ENCODE data around the gene RPL5. TPM values are rescaled to one million over a fixed set of nuclear protein-coding genes. Genes with fewer than 3 reads are reported as not detected.

RPL5 gene
- total and polyA plus RNA-seq, 9 of the 15 experiments (the other 6 are each of a cell fraction or from before 2014, with no cell fraction given) = 1,467 to 4,252 (median 2,454) TPM

DNA sequence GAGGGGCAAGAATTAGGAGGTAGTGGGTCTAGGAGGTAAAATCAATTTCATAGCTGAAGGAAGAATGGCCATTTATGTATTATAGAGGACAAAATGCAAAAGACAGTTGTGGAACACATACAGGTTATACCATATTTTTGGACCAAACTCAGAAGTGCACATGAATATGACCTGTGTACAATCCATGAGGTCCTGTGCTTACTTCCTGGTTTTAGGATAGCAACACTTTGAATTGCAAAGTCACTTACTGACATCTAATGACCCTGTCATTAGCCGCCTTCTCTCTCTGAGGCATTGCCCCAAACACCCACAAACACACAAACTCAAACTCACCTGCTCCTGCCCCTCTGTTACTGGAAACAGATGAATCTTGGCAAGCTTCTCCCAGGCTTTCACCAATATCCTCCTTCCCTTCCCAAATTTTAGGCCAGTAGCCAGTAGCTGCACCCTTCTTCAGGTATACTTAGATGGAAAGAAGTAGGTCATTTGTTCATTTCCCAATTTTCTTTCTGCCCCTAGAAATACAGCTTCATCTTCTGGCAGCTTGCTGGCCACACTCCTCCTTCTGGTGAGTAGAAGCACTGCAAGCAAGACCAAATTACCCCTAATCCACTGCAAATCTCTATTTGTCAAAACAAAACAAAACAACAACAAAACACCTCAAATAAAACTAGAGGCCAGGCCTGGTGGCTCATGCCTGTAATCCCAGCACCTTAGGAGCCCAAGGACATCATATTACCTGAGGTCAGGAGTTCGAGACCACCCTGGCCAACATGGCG is 13.7 kb upstream of the RPL5 start (continued):
- TF ChIP-seq MECOM (CRISPR knock-in tag; IDR thresholded peaks at IDR 0.05) (no peak), TCF7L2 (IDR thresholded peaks at IDR 0.05; ENCODE audit: low read depth, low read length) (no peak), ZSCAN29 (IDR thresholded peaks at IDR 0.05) (no peak), MCM3 (IDR thresholded peaks at IDR 0.05) (no peak), KLF16 (IDR thresholded peaks at IDR 0.05) (peak; percentile 18; the same call in 1 of the 2 replicates), ELF1 (tag; IDR thresholded peaks at IDR 0.05) (0 out of 2 replicates have a peak, but pooled peaks have one; percentile 25), LEF1 (IDR thresholded peaks at IDR 0.05) (no peak), NELFE (IDR thresholded peaks at IDR 0.05; ENCODE audit: insufficient read depth, insufficient read length) (no peak), SMC3 (conservative IDR thresholded peaks at IDR 0.05; ENCODE audit: insufficient read depth, low read depth, low read length) (peak; percentile 68), ZFPM2 (CRISPR knock-in tag; IDR thresholded peaks at IDR 0.05) (no peak), JUN (IDR thresholded peaks at IDR 0.05; ENCODE audit: borderline replicate concordance, low read depth, low read length) (no peak), JUN (CRISPR knock-in tag; IDR thresholded peaks at IDR 0.05; ENCODE audit: borderline replicate concordance) (no peak), FOXK2 (conservative IDR thresholded peaks at IDR 0.05 in 1 of 2, IDR thresholded peaks at IDR 0.05 in 1 of 2; ENCODE audit: low read depth in 2 of 2) (peak in 1 of 2 experiments; percentile 20; a peak in 1 of 4 replicates), ZNF146 (CRISPR knock-in tag; IDR thresholded peaks at IDR 0.05; ENCODE audit: unreplicated experiment) (no peak), SRSF9 (IDR thresholded peaks at IDR 0.05; ENCODE audit: borderline replicate concordance, low read depth, low read length) (no peak), ZNF274 (IDR thresholded peaks at IDR 0.05; ENCODE audit: borderline replicate concordance, low read depth, low read length) (no peak)
- TF ChIP-seq, protein P1, sequence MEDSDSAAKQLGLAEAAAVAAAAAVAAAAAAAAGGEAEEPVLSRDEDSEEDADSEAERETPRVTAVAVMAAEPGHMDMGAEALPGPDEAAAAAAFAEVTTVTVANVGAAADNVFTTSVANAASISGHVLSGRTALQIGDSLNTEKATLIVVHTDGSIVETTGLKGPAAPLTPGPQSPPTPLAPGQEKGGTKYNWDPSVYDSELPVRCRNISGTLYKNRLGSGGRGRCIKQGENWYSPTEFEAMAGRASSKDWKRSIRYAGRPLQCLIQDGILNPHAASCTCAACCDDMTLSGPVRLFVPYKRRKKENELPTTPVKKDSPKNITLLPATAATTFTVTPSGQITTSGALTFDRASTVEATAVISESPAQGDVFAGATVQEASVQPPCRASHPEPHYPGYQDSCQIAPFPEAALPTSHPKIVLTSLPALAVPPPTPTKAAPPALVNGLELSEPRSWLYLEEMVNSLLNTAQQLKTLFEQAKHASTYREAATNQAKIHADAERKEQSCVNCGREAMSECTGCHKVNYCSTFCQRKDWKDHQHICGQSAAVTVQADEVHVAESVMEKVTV (CRISPR knock-in tag; IDR thresholded peaks at IDR 0.05) = 0 out of 2 replicates have a peak, but pooled peaks have one; percentile 22
- TF ChIP-seq, protein P2, sequence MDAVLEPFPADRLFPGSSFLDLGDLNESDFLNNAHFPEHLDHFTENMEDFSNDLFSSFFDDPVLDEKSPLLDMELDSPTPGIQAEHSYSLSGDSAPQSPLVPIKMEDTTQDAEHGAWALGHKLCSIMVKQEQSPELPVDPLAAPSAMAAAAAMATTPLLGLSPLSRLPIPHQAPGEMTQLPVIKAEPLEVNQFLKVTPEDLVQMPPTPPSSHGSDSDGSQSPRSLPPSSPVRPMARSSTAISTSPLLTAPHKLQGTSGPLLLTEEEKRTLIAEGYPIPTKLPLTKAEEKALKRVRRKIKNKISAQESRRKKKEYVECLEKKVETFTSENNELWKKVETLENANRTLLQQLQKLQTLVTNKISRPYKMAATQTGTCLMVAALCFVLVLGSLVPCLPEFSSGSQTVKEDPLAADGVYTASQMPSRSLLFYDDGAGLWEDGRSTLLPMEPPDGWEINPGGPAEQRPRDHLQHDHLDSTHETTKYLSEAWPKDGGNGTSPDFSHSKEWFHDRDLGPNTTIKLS (IDR thresholded peaks at IDR 0.05; ENCODE audit: borderline replicate concordance, low read depth) = no peak
- TF ChIP-seq, protein P3, sequence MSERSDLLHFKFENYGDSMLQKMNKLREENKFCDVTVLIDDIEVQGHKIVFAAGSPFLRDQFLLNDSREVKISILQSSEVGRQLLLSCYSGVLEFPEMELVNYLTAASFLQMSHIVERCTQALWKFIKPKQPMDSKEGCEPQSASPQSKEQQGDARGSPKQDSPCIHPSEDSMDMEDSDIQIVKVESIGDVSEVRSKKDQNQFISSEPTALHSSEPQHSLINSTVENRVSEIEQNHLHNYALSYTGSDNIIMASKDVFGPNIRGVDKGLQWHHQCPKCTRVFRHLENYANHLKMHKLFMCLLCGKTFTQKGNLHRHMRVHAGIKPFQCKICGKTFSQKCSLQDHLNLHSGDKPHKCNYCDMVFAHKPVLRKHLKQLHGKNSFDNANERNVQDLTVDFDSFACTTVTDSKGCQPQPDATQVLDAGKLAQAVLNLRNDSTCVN (CRISPR knock-in tag; IDR thresholded peaks at IDR 0.05) = no peak
- TF ChIP-seq, protein P4, sequence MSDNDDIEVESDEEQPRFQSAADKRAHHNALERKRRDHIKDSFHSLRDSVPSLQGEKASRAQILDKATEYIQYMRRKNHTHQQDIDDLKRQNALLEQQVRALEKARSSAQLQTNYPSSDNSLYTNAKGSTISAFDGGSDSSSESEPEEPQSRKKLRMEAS (CRISPR knock-in tag; IDR thresholded peaks at IDR 0.05) = no peak
- TF ChIP-seq, protein P5, sequence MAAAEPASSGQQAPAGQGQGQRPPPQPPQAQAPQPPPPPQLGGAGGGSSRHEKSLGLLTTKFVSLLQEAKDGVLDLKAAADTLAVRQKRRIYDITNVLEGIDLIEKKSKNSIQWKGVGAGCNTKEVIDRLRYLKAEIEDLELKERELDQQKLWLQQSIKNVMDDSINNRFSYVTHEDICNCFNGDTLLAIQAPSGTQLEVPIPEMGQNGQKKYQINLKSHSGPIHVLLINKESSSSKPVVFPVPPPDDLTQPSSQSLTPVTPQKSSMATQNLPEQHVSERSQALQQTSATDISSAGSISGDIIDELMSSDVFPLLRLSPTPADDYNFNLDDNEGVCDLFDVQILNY (CRISPR knock-in tag; IDR thresholded peaks at IDR 0.05) = no peak
- TF ChIP-seq, protein P6, sequence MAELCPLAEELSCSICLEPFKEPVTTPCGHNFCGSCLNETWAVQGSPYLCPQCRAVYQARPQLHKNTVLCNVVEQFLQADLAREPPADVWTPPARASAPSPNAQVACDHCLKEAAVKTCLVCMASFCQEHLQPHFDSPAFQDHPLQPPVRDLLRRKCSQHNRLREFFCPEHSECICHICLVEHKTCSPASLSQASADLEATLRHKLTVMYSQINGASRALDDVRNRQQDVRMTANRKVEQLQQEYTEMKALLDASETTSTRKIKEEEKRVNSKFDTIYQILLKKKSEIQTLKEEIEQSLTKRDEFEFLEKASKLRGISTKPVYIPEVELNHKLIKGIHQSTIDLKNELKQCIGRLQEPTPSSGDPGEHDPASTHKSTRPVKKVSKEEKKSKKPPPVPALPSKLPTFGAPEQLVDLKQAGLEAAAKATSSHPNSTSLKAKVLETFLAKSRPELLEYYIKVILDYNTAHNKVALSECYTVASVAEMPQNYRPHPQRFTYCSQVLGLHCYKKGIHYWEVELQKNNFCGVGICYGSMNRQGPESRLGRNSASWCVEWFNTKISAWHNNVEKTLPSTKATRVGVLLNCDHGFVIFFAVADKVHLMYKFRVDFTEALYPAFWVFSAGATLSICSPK (IDR thresholded peaks at IDR 0.05; ENCODE audit: borderline replicate concordance) = no peak

Measured in K562 (cell line).